Left lobe of liver (tissue), 2 donors: ENCODE data around the gene CES4A. TPM values are rescaled to one million over a fixed set of nuclear protein-coding genes. Genes with fewer than 3 reads are reported as not detected.

Experiments
- ATAC-seq: fragments of 200-7000 bp; cut with Tn5 transposase; one replicate; pipeline ENCODE4 v1.9.1; 2020; ENCODE audit warnings: mild to moderate bottlenecking, moderate library complexity
- DNase-seq: peaks from one replicate; pipeline ENCODE4 v3.0.0-alpha.2; 2020; ENCODE audit warnings: low spot score
- total RNA-seq: library from RNA; stranded (reverse); gene quantifications from one replicate; pipeline ENCODE4 v1.2.1, GENCODE V29; 2021
- donor health status: DM: no; HTN: no; CAD: no; lungs with moderate emphysema.
- donor health status: DM: no; HTN: yes; CAD: no.

Gene CES4A
- total RNA-seq, 1 donor from 2014 or later, result 67.7 TPM

DNA sequence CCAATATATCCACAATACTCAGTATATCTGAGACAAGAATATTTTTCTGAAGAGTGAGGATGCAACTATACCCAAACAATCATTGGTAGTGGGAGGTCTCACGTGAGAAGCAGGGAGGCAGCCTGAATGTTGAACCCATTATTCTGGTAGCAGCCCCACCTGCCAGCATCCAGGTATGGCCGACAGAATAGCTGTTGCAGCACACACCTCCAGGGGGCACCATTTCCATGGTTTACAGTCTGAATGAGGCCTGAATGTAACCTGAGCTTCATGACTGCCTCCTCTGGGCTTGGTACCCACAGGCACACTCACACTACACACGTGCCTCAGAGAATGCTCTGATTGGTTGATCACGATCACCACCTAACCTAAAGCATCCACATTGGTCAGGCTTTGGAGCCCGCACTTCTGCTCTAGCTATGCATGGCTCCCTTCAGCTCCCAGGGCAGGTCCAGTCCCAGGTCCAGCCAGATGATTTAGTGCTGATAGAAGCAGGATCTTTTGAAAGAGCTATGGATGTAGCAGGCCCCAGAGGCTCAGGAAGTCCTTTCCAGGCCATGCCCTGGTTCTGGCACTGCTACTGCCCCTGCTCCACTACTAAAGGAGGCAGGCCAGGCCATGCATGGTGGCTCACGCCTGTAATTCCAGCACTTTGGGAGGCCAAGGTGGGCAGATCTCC is 29.6 kb downstream of the CES4A start:
- ATAC-seq, result peak; percentile 91
- peak; percentile 86 for DNase-seq

DNA sequence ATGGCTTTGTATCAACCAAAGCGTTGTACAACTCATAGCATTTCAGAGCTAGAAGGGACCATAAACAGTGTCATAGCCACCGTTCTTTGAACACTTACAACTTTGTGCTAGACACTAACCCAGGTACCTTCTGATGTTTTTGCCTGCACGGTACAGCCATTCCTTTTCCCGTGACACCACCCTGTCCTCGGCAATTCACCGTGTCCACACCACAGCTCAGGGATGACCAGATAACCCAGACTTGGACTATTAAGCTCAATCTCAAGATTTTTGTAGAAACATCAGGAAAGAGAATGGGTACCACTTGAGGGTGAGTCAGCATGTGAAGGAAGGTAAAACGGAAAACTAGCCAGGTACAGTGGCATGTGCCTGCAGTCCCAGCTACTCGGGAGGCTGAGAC is 30.8 kb downstream of the CES4A start:
- DNase-seq, result peak; percentile 4
- ATAC-seq, result no peak

DNA sequence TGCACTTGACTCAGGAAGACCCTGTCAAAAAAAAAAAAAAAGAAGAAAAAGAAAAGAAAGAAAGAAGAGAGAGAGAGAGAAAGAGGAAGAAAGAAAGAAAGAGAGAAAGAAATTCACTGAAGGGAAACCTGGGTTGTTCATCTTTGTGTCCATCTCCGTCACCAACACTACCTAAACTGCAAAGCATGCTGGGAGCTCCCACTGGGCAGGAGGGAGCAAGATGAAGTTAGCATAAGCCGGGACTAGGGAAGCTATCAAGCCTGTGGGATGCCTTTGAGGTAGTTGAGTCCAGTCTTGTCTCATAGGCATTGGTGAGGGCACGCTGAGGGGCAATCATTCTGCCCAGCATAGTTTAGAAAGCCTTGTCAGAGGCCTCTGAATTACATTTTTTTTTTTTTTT is 32.9 kb downstream of the CES4A start:
- ATAC-seq (no peak), DNase-seq (no peak)

DNA sequence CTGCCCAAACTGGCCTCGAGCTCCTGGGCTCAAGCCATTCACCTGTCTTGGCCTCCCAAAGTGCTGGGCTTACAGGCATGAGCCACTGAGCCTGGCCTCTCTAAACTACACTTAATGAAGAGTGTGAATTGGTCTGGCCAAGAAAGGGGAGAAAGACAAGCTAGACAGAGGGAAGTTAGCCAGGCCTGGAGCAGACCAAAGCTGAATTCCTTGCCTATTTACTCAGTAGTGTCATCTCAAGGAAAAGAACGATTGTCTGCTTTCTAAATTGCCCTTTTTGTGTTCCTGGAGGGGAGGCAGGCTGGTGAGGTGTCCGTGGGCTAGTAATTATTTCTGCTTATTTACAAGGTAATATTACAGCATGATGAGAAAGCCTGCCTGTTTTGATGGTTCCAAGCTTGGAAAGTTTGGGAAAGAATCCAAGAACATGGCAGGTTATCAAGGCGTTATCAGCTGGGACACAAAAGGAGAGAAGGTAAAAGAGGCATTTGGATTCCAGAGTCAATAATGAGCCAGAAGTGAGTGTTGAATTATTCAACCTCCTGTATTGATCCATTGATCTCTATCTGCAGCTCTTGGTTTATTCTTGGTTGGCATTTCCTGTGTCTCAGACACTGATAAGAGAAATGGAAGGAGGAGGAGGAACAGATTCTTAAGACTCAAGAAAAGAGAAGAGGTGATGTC is 34.3 kb downstream of the CES4A start:
- ATAC-seq (no peak), DNase-seq (no peak)

DNA sequence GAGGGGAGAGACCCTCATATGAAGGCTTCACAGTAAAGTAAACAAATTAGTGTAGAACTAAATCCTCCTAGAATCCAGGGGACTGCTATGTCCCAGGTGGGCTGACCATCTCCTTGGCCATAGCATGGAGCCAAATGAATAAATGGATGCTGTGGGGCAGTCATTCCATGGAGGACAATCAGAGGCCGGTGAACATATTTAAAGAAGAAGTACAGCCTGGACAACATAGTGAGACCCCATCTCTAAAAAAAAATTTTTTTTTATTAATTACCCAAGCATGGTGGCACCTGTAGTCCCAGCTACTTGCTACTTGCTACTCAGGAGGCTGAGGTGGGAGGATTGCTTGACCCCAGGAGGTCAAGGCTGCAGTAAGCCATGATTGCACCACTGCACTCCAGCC is 35.3 kb downstream of the CES4A start:
- DNase-seq (no peak), ATAC-seq (no peak)

DNA sequence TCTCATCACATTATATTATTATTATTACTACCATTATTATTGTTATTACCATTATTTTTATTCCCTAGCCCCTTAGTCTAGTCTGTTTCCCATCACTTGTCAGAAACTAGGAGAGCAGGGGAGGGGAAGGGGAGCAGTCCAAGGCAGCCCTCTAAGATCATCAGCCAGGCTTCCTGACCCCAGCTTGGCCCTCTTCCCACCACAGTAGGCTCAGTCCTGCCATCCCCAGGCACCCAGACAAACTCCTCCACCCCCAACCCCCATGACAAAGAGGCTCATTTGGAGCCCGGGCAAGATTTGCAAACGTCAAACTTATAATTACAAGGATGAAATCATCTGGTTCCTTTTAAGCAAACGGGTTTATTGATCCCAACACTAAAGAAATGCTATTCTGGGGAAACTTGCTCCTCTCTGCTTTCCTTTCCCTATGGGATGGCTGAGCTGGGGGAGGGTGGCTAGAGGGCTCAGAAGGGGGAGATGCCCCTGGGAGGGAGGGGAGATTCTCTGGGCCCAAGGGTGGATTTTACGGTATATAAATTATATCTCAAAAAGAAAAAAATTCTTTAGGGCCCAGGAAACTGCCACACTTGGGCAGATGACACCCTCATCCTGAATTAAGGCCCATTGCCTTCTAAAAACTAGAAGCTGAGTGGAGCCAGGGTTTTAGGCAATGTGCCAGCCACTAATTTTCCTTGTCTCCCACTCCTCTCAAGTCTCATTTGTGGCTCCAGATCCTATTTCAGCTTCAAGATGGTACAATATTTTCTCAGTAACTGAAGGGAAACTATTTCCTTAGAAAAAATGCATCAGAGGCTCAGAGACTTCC is 36.2 kb downstream of the CES4A start:
- ATAC-seq, result no peak
- peak; percentile 34 for DNase-seq

DNA sequence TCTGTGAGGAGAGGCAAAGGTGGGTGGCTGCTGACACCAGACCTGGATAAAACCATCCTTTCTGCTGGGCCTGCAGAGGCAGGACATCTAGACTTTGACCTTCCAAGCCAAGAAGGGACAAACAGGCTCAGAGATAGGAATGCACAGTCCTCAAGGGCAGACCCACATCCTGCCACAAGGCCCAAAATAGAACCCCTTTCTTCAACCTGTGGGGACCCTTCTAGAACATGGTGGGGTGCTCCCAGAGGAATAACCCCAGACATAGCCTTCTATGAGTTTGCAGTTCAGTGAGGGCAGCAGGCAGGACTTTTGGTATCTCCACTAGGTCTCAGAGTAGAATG is 36.8 kb downstream of the CES4A start:
- ATAC-seq (no peak), DNase-seq (no peak)

DNA sequence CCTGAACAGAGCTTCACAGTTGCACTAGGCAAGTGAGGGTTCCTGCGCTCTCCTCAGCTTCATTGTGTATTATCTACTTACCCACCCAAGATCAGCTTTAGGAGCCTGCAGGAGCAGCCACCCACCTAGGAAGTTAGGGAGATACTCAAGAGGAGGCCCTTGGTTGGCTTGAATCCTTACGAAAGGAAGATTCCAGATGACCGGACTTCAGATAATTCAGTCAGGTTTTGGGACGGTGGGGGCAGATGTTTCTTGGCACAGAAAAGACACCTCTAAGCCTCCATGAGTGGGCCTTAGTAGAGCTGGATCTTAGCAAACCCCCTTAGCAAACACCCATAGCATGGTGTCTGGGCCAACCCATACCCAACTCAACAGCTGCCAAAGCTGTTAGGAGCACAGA is 38.2 kb downstream of the CES4A start:
- ATAC-seq, result no peak
- no peak for DNase-seq

DNA sequence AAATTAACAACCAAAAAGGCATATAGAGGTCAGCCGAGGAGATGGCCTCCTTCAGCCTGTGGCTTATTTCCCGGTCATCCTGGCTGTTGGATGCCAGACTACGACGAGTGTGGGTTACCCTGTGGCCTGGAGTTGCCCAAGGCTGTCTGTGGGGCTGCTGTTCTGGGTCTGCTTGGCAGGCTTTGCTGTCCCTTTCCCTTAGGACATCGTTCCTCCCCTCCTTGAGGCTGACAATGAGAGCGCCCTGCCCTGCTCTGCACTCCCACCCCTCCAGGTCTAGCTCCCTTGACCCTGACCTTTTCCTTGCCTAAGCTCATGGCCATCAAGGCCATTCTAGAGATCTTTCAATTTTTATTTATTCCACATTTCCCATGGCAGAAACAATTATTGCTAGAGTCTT is 38.7 kb downstream of the CES4A start:
- DNase-seq (peak; percentile 30), ATAC-seq (no peak)

DNA sequence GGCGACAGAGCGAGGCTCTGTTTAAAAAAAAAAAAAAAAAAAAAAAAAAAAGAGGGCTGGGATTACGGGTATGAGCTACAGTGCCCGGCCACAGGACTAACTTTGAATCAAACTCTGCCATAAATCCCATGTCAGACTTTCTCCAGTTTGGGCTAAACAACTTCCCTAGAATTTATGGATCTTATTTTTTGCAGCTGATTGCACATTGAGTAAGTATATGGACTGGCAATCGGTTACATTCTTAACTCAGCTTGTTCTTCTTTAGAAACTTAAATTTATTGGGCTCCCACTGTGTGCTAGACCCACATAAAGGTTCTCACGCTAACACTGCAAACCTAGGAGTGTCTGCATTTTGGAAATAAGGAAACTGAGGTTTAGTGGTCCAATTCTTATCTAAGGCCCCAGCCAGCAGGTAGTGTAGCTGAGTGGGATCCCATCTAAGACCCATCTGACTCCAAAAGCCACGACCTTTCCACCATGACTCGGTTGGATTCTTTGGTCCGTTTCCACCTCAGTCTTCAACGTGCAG is 39.8 kb downstream of the CES4A start:
- ATAC-seq, result no peak
- DNase-seq, result no peak

DNA sequence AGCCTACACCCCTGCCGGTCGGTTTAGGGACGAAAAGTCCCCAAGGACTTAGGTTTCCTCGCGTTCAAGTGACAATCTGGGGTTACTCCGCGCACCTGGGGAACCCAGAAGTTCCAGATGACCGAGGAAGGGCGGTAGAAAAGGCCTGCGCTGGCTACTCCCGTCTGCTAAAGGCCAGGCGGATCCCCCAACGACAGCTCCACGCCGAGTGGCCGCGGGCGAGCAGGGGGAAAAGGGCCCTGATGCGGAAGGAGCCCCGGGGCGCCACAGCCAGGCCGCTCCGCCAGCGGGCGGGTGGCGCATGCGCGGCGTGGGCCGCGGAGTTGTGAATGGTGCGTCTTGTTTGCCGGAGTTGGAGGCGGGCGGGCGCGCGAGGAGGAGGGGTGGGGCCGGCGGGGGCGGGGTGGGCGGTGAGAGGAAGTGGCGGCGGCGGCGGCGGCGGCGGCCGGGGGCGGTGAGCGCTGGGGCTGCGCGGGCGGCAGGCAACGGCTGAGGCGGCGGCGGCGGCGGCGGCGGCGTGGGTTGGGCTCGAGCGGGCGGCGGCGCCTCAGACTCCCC is 40.4 kb downstream of the CES4A start, which contains the start of gene CBFB:
Gene CBFB, plus strand, starts transcription at position 454 of the 558 bp plus-strand sequence. CDS start 259 bp downstream, outside the sequence.
- ATAC-seq (peak; percentile 90), DNase-seq (peak; percentile 94)

DNA sequence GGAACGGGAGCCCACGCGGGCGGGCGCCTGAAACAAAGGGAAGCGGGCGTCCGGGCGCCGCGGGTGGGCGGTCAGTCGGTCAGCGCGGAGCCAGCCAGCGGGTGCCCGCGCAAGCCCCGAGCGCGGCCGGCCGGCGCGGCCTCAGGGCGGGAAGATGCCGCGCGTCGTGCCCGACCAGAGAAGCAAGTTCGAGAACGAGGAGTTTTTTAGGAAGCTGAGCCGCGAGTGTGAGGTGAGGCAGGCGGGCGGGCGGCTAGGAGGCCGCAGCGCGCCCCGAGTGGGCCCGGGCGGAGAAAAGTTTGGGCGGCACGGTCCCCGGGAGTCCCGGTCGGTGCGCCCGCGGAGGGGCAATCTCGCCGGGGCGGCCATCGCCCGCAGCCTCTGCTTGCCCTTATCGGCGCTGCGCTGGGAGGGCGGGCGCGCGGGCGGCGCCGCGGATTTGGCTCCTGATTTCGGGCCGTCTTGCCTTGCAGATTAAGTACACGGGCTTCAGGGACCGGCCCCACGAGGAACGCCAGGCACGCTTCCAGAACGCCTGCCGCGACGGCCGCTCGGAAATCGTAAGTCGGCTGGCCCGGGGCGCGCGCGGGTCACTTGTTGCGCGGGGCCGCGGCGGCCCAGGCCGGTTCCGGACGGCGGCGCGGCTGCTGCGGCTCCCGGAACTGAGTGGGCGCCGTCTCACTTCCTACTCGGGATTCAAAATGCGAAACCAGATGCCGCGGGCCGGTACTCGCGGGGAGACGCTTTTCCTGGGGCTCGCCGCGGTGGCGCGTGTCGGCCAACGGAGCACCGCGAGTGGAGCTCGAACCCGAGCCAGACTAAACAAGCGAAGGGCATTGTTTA is 41.1 kb downstream of the CES4A start:
- DNase-seq (peak; percentile 72), ATAC-seq (peak; percentile 65)

DNA sequence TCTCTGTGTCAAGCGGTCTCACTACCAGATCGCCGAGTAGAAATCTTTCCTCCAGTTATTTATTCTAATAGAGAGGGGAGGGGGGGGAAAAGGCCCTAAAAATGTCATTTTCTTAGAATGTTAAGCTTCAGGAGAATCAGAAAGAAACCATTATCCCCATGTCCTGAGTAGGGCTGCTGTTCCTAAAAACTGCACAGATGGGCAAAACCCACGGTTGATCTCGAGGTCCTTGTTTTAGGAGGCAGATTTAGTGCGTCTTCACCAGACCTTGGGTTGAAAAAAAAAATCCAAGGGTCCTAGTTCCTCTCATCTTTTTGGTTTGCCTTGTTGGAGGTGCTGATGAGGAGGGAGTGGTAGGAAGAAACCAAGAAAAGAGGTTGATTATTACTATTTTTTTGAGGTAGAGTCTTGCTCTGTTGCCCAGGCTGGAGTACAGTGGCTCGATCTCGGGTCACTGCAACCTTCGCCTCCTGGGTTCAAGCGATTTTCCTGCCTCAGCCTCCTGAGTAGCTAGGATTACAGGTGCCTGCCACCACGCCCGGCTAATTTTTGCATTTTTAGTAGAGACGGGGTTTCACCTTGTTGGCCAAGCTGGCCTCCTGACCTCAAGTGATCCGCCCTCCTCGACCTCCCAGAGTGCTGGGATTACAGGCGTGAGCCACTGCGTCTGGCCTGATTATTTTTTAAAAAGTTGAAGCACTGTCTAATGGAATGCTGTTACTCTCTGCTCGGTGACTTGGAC is 42.0 kb downstream of the CES4A start:
- DNase-seq, result peak; percentile 34
- no peak for ATAC-seq

DNA sequence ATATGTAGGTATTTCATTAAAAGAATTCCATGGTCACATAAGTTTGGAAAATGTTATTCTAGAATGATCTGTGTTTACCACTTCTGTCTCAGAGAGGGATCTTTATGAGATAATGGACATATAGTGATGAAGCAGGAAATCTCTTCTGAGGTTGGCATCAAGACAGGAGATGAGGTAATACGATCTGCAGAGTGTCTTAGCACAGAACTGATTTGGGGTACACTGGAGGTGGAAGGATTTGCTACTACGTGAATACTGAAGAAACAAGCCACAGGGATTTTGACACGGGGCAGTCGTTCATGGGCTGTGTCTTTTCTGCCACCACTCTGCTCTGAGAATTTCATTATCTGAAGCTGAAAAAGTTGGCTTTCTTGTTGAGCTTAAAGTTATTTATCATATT is 46.1 kb downstream of the CES4A start:
- DNase-seq, result no peak

DNA sequence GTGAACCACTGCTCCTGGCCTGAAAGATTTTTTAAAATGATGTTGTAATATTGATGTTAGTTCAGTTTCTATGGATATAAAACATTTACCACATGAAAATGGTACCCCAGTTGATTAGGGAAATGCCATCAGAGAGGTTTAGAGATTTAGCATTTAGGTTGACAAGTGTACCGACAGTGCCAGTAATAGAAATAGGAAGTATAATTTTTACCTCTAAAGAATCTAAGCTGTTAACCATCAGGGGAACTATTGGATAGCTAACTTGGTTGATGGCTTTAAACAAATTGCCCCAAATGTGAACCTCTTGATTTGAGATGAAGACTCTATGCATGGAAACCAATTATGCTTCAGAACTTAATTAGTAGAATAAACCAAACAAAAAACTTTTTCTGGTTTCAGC is 47.0 kb downstream of the CES4A start:
- no peak for DNase-seq
- no peak for ATAC-seq

More for the DNA sequence above, 46.1 kb downstream of the CES4A start:
- ATAC-seq, result no peak

DNA sequence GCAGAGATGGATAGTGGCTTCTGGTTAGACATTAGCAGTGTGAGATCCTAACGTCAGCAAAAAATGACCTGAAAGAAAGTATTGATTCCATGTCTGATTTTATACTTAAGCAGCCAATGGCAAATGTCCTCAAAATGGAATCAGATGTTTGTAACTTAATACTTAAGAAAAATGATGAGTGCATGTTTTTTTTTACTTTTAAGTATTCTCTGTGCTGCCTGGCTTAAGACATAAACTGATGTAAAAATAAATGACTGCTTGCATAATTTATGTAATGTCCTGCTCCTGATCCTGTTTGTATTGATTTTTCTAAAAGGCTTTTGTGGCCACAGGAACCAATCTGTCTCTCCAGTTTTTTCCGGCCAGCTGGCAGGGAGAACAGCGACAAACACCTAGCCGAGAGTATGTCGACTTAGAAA is 47.9 kb downstream of the CES4A start:
- peak; percentile 98 for ATAC-seq
- peak; percentile 79 for DNase-seq

DNA sequence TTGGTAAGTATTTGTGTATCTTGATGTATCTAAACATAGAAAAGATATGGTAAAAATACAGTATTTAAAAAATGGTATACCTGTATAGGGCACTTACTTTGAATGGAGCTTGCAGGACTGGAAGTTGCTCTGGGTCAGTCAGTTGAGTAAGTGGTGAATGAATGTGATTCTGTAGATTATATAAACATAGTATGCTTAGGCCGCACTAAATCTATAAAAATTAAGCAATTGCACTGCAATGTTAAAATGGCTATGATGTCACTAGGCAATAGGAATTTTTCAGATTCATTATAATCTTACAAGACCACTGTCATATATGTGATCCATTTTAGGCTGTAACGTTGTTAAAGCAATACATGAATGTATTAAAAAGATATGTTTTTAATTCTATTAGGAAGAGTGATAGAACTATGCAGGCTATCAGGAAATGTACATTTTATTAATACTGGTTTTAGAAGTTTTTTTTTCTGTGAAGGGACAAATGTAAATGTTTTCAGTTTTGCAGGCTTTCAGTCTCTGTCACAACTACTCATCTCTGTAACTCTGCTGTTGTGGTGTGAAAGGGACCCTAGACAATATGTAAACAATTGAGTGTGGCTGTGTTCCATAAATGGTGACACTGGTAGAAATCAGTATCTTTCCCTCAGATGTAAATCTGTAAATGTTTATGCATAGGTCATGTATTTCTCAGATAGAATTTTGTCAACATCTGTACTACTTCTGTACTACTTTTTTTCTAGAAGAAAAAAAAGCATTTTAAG is 51.1 kb downstream of the CES4A start:
- no peak for ATAC-seq
- DNase-seq, result no peak

DNA sequence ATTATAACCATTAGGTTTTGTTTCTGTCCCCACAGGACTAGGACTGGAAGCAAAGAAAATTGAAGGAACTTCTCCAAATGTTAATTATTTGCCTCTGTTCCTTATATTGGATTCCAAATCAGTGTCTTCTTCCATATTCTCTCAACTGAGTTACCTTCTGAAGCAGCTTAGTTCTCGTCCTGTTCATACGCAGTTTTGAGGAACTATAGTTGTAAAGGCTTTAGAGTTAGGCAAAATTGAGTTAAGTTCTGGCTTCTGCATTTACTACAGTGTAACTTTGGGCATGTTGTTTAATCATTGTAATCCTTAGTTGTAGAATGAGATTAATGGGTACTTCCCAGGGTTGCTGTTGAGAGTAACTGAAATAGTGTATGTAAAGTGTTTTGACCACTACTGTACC is 51.8 kb downstream of the CES4A start:
- DNase-seq (no peak), ATAC-seq (no peak)

DNA sequence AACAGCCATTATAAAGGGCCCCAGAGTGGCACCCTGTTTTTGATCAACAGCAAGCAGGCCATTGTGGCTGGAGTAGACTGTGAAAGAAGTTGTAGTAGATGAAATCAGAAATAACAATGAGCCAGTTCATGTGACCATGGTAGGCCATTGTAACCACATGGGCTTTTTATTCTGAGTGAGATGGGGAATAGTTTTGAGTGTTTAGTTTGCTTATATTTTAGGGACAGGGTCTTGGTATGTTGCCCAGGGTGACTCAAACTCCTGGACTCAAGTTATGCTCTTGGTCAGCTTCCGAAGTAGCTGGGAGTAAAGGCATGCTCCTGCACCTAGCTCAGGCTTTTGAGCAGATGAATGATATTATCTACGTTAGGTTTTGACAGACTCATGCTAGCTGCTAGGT is 52.5 kb downstream of the CES4A start:
- DNase-seq (no peak), ATAC-seq (no peak)
